Embryonic facial prominence (tissue), 1 donor: ENCODE data around the gene THSD8.

ENCODE experiments used
- DNase-seq: peaks from one replicate; pipeline ENCODE4 v3.0.0-alpha.2; 2016; ENCODE audit errors: extremely low spot score

The THSD8 gene

DNA sequence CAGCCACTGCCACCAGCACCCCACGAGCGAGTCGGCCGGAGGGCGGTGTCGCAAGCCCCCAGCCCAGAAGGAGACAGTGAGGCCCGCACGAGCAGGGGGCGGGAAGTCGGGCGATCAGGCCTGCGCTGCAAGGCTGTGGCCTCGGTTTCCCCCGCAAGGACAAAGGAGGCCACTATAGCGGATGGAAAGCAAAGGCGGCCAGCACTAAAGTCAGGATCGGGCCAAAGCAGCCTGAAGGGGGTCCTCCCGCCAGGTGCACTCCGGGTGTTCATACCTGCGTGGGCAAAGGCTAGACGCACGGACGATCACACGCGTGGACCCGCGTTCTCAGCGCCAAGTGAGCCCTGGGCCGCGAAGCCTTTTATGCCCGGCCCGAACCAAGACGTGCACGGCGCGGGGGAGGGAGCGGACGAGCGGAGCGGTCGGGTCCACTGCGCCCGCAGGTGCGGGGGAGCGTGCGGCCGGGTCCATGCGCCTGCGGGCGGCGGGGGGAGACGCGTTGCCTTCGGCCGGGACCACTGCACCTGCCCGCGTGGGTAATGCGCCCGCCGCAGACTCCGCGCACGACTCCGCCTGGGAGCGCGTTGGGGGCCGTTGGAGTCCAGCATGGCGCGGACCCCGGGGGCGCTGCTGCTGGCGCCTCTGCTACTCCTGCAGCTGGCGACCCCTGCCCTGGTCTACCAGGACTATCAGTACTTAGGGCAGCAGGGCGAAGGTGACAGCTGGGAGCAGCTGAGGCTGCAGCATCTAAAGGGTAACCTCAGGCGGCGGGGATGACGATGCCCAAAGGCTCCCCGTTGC, at the start of gene THSD8, which contains the start of gene PRDX2:
THSD8 (plus strand) TSS at position 604 of the 801 bp plus-strand sequence; CDS start at position 607, 3 bp downstream.
PRDX2 (minus strand) TSS at position 335 of the 801 bp plus-strand sequence. CDS start 539 bp downstream, outside the sequence.
- DNase-seq, result no peak

- DNase-seq, result no peak
Measured at GRCh38 chr19:12754465-12755196, 47.2 kb upstream of the THSD8 start.

DNA sequence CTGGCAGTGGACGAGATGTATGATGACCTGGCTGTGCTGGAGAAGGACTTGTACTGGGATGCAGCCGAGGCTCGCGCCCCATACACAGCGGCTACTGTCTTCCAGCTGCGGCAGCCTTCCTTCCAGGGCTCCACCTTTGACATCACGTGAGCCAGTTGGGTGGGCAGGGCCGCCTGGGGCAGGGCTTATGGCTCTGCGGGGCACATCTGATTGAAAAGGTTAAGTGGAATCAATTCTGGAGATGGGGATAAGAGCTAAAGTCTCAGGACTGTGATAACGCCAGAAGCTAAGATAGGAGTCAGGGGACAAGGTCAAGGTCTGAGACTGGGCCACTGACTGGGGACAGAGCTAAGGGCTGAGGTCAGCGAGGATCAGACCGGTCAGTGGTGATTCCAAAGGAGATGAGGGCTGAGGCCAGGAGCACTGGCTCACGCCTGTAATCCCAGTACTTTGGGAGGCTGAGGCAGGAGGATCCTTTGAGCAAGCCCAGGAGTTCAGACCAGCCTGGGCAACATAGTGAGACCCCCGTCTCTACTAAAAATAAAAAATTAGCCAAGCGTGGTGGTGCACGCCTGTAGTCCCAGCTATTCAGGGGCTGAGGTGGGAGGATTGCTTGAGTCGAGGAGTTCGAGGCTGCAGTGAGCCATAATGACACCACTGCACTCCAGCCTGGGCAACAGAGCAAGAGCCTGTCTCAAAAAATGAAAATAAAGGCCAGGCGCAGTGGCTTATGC, 45.6 kb upstream of the THSD8 start:
- DNase-seq, result no peak

DNA sequence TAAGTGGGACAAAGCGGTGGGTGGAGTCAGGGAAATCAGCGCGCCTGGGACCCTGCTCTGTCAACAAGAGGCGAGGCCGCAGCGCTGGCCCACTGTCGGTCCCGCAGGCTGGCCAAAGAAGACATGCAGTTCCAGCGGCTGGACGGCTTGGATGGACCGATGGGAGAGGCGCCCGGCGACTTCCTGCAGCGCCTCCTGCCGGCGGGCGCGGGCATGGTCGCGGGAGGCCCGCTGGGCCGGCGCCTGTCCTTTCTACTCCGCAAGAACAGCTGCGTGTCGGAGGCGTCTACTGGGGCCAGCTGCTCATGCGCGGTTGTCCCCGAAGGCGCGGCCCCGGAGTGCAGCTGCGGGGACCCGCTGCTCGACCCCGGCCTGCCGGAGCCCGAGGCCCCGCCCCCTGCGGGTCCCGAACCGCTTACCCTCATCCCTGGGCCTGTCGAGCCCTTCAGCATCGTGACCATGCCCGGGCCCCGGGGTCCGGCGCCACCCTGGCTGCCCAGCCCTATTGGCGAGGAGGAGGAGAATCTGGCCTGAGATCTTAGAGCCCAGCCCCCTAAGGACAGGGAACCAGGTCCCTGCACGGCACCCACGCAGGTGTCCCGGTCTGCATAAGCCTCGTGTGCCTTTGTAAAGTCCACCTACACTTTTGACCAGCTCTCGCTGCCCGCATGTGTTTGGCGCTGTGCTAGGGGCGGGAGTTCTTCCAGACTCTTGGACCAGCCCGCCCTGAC, 44.2 kb upstream of the THSD8 start:
- DNase-seq, result no peak

DNA sequence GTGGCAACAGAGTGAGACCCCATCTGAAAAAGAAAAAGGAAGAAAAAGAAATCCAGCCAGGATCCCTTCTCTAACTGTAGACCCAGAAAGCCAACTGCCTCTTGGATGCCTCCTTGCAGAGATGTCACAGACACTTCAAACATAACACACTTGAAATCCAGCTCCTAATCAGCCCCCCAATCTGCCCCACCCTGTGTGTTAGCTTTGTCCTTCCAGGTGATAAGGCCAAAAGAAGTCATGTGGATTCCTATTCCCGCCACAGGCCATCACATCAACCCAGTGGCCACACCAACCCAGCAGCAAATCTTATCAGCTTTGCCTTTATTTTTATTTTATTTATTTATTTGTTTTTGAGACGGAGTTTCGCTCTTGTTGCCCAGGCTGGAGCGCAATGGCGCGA, 42.2 kb upstream of the THSD8 start:
- DNase-seq, result no peak

GRCh38 chr19:12763100-12763499, 38.8 kb upstream of the THSD8 start:
- DNase-seq, result no peak

DNA sequence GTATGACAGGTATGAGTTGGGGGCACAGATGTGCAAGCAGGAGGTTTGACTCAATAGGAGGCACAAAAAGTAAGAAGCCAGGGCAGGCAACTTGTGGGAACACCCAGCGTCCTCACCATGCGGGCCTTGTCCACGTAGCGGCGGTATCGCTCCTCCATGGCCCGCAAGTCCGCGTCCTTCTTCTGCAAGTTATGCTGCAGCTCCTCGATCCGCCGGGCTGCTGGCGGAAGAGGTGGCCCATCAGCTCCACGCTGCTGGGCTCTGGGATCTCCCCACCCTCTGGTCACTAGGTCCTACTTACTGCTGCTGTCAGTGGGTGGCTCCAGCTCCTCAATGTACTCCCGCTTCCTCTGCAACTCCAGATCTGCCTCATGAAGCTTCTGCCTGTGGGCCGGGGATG, 37.2 kb upstream of the THSD8 start:
- DNase-seq, result no peak

GRCh38 chr19:12766051-12766521, 35.8 kb upstream of the THSD8 start:
- peak; percentile 76 for DNase-seq

GRCh38 chr19:12767150-12767549, 34.7 kb upstream of the THSD8 start:
- no peak for DNase-seq

GRCh38 chr19:12767666-12768065, 34.2 kb upstream of the THSD8 start:
- no peak for DNase-seq

DNA sequence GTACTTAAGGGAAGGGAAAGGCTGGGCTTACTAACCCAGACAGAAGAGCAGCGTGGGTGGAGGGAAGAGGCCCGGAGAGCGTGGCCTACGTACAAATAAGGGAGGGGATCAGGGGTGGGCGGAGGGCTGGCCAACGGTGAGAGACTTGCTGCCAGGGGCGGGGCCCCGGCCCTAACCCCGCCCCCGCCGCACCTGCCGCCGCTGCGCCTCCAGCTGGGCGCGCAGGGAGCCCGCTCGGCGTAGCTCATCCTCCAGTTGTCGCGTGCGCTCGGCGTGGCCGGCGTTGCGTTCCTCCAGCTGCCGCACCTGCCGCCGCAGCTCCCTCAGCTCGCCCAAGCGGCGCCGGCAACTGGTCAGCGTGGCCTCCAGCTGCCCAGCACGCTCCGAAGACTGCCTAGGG, 32.2 kb upstream of the THSD8 start:
- no peak for DNase-seq

DNA sequence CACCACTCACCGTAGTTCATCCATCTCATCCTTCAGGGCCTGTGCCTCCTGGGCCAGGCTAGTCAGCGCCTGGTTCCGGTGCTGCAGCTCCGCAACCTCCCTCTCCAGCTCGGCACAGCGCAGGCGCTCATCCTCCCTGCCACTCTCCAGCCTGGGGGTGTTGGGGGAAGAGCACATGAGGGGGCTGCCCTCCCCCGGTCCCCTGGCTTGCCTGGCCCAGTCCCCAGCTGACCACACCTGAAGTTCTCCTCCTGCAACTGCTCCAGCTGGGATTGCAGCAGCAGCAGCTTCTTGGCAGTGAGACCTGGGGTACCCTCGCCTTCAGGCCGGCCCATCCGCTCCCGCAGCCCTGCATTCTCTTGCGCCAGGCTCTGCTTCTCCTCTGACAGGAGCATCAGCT, 30.9 kb upstream of the THSD8 start:
- DNase-seq, result no peak

DNA sequence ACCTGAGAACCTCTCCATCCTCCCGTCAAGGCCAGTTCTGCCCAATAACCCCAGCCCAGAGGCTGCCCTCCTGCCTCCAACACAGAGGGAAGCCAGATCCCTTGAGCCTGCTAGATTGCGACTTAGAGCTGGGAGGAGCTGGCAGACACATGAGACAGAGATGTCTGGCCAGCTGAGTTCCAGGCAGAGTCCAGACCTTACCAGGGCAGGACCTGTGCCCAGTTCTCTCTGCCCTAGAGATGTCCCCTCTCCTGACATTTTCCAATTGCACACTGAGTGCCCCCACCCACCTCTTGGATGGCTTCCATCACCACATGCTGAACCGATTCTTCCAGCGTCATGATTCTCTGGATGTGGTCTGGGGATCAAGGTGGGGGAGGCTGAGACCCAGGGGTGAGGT, 29.5 kb upstream of the THSD8 start:
- no peak for DNase-seq

DNA sequence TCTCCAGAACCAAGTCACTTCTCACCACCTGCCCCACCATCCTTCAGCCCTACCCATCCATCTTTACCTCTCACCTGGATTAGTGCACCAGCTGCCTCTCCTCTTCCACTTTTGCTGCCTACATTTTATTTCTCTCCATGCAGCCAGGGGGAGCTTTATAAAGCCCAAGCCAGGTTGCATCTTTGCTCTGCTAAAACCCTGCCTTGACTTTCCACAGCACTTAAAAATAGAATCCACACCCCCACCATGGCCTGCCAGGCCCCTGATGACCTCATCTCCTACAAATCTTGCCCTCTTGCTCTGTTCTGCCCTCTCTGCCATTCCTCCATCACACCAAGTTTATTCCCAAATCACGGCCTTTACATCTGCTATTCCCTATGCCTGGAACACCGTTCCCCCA, 28.3 kb upstream of the THSD8 start:
- DNase-seq, result no peak

DNA sequence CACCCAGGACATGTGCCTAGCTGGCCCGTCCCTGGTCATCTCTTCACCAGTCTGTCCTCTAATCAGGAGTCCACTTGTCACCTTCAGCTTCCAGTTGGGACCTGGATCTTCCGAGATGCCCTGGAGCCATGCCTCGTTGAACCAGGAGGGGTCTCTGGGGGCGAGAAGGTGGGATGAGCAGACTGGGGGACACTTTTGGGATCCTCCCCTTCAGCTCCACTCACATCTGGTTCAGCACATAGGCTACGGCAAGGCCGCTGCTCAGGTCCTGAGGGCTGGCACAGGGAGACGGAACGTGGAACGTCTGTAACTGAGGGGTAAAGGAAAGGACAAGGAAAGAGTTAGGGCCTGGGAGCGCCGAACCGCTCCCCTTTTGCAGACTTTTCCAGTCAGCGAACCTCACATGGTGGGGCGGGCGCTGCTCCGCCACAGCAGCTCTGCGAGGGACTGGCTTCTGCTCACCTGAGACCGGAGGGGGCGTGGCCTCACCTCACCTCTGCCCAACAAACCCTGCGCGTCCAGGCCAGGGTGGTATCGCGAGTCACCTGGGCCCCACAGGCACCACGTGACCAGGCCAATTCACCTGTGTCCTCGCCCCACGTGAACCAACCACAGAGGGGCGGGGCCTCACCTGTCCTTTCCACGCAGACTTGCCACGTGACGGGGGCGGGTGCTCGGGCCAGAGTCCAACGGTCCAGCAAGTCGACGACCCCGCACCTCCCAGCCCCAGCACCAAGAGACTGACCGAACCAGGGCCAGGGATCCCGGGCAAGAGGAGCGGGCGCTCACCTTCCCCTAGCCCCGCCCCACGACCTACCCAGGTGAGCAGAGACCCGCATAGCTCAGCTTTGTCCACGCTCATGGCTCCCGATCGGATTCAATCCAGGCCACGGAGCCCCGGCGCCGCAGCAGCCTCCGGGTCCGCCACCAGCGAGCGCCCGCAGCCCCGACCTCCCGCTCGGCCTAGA, 27.0 kb upstream of the THSD8 start, which contains the start of gene HOOK2:
HOOK2 (minus strand) TSS at position 965 of the 968 bp plus-strand sequence; CDS start at position 862, 103 bp downstream.
- no peak for DNase-seq

DNA sequence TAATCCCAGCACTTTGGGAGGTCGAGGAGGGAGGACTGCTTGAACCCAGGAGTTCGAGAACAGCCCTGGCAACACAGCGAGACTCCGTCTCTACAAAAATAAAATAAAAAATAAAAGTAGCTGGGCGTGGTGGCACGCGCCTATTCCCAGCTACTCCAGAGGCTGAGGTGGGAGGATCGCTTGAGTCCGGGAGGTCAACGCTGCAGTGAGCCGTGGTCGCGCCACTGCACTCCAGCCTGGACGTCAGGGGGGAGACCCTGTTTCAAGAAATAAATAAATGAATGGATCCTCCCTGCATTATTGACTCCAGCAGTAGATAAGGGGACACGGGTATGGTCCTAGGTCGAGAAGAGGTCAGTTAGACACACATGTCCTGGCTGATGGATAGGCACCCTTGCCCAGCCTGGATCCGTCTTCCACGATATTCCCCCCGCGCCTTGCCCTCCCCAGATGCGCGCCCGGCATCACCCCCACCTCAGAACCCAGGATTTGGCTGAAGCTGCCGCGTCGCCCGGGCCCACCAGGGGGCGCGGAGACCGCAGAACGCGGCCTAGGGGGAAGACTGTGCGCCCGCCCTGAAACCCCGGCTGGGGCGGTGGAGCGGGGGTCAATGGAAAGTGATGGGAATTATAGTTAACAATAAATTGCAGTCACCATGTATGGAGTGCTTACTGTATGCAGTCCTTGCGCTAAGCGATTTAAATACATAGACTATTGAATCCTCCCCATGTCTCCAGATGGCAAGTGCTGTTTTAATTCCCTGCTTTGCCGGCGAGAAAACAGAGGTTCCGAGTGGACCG, 24.5 kb upstream of the THSD8 start:
- DNase-seq, result peak; percentile 66

GRCh38 chr19:12778017-12778904, 23.6 kb upstream of the THSD8 start:
- no peak for DNase-seq

DNA sequence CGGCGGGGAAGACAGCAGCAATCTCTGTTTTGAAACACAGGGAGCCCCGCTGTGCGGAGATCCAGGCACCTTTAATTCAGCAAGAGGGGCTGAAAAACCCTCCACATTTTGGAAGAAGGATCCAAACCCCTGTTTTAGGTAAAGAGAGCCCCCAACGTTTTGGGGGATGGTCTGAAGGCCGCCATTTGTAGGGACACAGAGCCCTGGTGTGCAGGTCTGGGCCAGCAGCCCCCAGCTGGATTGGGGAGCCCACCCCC, 23.0 kb upstream of the THSD8 start:
- no peak for DNase-seq
